ENCODE data around the gene ITSN2.

Gene ITSN2

DNA sequence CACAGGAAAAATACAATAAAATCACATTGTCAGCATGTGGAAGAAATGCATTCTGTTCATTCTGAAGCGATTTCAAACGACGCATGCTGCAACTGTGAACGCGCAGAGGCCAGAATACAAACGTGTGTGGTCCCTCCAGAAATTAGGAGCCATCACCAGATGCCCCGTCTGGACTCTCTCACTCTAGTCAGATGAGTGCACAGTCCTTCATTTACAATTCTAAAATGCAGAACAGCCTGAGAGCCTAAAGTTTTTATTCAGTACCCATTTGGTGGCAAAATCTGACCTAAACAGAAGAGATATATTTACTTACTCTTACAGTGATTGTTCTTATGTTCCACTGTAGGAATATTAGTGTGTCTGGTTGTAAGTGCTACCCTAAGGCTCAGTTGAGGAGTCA, 148.9 kb downstream of the ITSN2 start:
- no peak for DNase-seq (ENCODE audit: extremely low read depth, low read depth)
- TF ChIP-seq, protein P1, sequence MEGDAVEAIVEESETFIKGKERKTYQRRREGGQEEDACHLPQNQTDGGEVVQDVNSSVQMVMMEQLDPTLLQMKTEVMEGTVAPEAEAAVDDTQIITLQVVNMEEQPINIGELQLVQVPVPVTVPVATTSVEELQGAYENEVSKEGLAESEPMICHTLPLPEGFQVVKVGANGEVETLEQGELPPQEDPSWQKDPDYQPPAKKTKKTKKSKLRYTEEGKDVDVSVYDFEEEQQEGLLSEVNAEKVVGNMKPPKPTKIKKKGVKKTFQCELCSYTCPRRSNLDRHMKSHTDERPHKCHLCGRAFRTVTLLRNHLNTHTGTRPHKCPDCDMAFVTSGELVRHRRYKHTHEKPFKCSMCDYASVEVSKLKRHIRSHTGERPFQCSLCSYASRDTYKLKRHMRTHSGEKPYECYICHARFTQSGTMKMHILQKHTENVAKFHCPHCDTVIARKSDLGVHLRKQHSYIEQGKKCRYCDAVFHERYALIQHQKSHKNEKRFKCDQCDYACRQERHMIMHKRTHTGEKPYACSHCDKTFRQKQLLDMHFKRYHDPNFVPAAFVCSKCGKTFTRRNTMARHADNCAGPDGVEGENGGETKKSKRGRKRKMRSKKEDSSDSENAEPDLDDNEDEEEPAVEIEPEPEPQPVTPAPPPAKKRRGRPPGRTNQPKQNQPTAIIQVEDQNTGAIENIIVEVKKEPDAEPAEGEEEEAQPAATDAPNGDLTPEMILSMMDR (IDR thresholded peaks at IDR 0.05; ENCODE audit: low read depth, low read length, missing control alignments): no peak
- no peak overlapping the region for H3K4me3 ChIP-seq (replicated peaks; ENCODE audit: low read depth, low read length)

GRCh38 chr2:24210723-24211122, 149.6 kb downstream of the ITSN2 start:
- no peak for DNase-seq (ENCODE audit: extremely low read depth, low read depth)
- no peak overlapping the region for H3K4me3 ChIP-seq (replicated peaks; ENCODE audit: low read depth, low read length)
- TF ChIP-seq, protein P1 (IDR thresholded peaks at IDR 0.05; ENCODE audit: low read depth, low read length, missing control alignments): no peak

- no peak overlapping the region for H3K4me3 ChIP-seq (replicated peaks; ENCODE audit: low read depth, low read length)
- TF ChIP-seq, protein P1 (IDR thresholded peaks at IDR 0.05; ENCODE audit: low read depth, low read length, missing control alignments): no peak
- no peak for DNase-seq (ENCODE audit: extremely low read depth, low read depth)
These were observed 150.3 kb downstream of the ITSN2 start for GRCh38 chr2:24210106-24210455.

- no peak overlapping the region for H3K4me3 ChIP-seq (replicated peaks; ENCODE audit: low read depth, low read length)
- no peak for DNase-seq (ENCODE audit: extremely low read depth, low read depth)
- TF ChIP-seq, protein P1 (IDR thresholded peaks at IDR 0.05; ENCODE audit: low read depth, low read length, missing control alignments): no peak
These were observed 150.8 kb downstream of the ITSN2 start for GRCh38 chr2:24209389-24210105.

DNA sequence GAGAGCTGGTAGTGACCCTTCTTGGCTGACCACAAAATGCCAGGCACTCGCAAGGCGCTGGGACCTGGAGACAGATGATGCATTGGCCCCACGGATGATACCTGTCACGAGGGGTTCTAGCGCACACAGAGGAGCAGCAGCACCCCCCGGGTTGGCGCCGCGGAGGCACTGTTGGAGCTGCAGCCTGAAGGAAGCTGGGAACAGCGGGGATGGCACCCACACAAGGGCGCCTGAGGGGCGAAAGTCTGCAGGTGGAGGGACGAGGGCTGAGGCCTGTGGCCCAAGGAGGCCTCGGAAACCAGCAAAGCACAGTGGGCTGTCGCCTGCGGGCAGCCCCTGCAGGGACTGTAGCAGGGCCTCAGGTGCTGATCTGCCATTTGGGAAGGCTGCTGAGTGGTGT, 151.8 kb downstream of the ITSN2 start:
- TF ChIP-seq, protein P1 (IDR thresholded peaks at IDR 0.05; ENCODE audit: low read depth, low read length, missing control alignments): no peak
- DNase-seq (ENCODE audit: extremely low read depth, low read depth): no peak
- no peak overlapping the region for H3K4me3 ChIP-seq (replicated peaks; ENCODE audit: low read depth, low read length)

- DNase-seq (ENCODE audit: extremely low read depth, low read depth): no peak
- TF ChIP-seq, protein P1 (IDR thresholded peaks at IDR 0.05; ENCODE audit: low read depth, low read length, missing control alignments): no peak
- no peak overlapping the region for H3K4me3 ChIP-seq (replicated peaks; ENCODE audit: low read depth, low read length)
These were observed 153.0 kb downstream of the ITSN2 start for GRCh38 chr2:24207359-24207758.

- no peak overlapping the region for H3K4me3 ChIP-seq (replicated peaks; ENCODE audit: low read depth, low read length)
- TF ChIP-seq, protein P1 (IDR thresholded peaks at IDR 0.05; ENCODE audit: low read depth, low read length, missing control alignments): no peak
- no peak for DNase-seq (ENCODE audit: extremely low read depth, low read depth)
These were observed 153.6 kb downstream of the ITSN2 start for GRCh38 chr2:24206714-24207113.

Data from HFF-Myc (cell line).